GM12873 (cell line): Measurements from ENCODE around the gene SLC30A5.

Experiments used
- TF ChIP-seq, protein P1 (sequence below): IDR thresholded peaks from 2 replicates; pipeline ENCODE4 v1.5.1; 2012; ENCODE audit warnings: low read depth, mild to moderate bottlenecking, moderate library complexity, low read length, control low read depth; ENCODE audit not compliant: insufficient read depth; ENCODE audit errors: missing control alignments

The SLC30A5 gene

DNA sequence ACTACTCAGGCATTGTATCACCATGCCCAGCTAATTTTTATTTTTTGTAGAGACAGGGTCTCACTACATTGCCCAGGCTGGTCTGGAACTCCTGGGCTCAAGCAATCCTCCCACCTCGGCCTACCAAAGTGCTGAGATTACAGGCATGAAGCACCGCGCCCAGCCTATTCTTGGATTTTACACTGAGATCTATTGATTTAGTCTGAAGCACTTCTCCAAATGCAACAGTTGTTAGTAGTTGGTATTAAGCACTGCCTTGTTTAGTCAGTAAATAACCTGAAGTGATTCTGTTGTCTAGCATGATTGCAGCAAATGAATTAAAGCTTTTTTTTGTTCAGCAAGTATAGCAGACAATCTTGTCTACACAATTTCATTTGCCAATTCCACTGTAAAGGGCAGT, 64.2 kb downstream of the SLC30A5 start:
- TF ChIP-seq, protein P1, sequence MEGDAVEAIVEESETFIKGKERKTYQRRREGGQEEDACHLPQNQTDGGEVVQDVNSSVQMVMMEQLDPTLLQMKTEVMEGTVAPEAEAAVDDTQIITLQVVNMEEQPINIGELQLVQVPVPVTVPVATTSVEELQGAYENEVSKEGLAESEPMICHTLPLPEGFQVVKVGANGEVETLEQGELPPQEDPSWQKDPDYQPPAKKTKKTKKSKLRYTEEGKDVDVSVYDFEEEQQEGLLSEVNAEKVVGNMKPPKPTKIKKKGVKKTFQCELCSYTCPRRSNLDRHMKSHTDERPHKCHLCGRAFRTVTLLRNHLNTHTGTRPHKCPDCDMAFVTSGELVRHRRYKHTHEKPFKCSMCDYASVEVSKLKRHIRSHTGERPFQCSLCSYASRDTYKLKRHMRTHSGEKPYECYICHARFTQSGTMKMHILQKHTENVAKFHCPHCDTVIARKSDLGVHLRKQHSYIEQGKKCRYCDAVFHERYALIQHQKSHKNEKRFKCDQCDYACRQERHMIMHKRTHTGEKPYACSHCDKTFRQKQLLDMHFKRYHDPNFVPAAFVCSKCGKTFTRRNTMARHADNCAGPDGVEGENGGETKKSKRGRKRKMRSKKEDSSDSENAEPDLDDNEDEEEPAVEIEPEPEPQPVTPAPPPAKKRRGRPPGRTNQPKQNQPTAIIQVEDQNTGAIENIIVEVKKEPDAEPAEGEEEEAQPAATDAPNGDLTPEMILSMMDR: no peak

DNA sequence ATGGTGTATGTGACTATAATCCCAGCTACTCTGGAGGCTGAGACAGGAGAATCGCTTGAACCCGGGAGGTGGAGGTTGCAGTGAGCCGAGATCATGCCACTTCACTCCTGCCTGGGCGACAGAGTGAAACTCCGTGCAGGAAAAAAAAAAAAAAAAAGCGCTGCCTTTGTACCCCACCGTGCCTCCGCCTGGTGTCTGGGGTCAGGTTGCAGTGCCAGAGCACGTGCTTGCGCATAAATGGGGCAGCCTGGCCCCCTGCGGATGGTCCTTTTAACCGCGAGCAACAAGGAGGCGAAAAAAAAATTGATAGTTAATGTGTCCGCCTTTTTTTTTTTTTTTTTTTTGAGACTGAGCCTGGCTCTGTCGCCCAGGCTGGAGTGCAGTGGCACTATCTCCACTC, 66.8 kb downstream of the SLC30A5 start:
- TF ChIP-seq, protein P1: no peak

DNA sequence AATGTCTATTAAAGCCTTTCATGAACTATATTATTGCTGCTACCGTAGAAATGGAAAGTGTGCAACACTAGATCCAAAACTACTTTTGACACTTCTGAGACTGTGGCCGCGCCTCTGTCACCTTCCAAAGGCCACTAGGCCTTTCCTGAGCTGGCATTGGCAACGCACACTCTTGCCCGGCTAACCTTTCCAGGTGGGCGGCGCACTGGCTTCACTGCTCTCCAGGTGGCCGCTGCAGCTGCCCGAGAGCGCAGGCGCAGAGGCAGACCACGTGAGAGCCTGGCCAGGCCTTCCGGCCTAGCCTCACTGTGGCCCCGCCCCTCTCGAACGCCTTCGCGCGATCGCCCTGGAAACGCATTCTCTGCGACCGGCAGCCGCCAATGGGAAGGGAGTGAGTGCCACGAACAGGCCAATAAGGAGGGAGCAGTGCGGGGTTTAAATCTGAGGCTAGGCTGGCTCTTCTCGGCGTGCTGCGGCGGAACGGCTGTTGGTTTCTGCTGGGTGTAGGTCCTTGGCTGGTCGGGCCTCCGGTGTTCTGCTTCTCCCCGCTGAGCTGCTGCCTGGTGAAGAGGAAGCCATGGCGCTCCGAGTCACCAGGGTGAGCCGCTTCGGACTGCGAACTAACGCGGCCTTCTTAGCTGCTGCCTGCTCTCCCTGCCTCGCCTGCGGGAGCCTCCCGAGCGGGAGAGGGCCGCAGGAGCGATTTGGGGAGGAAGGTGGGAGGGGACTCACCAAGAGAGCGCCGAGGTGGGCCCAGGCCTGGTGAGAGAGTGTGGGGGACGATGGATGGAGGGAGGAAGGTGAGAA, 73.1 kb downstream of the SLC30A5 start, which contains the start of gene CCNB1:
CCNB1 (plus strand) TSS at position 465 of the 807 bp plus-strand sequence; CDS start at position 578, 113 bp downstream.
- TF ChIP-seq, protein P1: no peak

DNA sequence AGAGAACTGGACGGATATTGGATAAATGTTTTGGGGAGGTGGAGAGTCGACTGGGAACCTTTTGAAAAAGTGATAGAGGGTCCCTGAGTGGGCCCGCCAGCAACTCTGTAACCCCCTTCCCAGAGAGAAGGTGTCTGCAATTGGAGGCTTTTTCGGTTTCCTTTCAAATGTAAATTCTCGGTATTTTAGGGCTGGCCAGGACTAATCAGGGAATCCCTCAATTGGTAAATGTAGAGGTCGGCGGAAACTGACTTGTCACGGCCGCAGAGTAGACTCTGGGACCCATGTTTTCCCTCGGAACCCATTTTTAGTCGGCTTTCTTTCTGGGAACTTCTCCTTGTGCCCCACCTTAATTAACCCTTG, 73.7 kb downstream of the SLC30A5 start:
- TF ChIP-seq, protein P1: no peak

DNA sequence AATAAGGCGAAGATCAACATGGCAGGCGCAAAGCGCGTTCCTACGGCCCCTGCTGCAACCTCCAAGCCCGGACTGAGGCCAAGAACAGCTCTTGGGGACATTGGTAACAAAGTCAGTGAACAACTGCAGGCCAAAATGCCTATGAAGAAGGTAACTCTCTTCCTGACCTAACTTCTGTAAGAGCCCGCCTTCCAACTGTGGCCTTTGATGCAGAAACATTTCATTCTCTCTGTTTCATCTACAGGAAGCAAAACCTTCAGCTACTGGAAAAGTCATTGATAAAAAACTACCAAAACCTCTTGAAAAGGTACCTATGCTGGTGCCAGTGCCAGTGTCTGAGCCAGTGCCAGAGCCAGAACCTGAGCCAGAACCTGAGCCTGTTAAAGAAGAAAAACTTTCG, 74.1 kb downstream of the SLC30A5 start:
- TF ChIP-seq, protein P1: no peak

DNA sequence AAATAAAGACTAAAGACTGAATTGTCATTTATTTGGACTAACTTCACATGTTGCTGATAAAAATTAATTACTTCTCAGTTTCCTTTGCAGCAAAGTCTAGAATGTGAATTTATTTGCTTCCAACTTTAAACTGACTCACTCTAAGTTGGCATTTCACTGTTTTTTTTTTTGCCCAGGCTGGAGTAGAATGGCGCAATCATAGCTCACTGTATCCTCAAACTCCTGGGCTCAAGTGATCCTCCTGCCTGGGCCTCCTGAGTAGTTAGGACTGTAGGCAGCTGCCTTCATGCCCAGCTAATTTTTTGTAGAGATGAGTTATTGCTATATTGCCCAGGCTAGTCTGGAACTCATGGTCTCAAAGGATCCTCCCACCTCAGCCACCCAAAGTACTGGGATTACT, 76.7 kb downstream of the SLC30A5 start:
- TF ChIP-seq, protein P1: no peak

DNA sequence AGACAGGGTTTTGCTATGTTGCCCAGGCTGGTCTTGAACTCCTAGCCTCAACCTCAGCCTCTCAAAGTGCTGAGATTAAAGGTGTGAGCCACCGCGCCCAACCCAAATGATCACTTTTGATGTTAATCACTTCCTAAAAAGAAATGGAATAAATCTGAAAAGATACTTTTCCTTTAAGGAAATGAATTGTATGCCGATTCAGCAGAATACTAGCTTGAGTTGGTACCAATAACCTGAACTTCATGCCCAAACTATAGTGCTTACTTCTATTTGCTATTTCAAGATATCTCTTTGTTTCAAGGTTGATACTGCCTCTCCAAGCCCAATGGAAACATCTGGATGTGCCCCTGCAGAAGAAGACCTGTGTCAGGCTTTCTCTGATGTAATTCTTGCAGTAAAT, 77.2 kb downstream of the SLC30A5 start:
- TF ChIP-seq, protein P1: no peak
